Neuronal stem cell (in vitro differentiated cells): ENCODE measurements around the gene SLC25A42.

Source experiments
- DNase-seq: peaks from one replicate; pipeline ENCODE4 v3.0.0-alpha.2; 2013; ENCODE audit warnings: low spot score
- H2AFZ ChIP-seq: one replicate; pipeline ENCODE4 v1.6.1; 2013; ENCODE audit warnings: mild to moderate bottlenecking, low read length, inconsistent platforms
- H2AK5ac ChIP-seq: 2 replicates; pipeline ENCODE4 v1.6.1; 2013; ENCODE audit warnings: low read depth, mild to moderate bottlenecking, inconsistent platforms, low read length, moderate library complexity, mixed read lengths
- H2BK120ac ChIP-seq: 2 replicates; pipeline ENCODE4 v1.6.1; 2013; ENCODE audit warnings: low read depth, mild to moderate bottlenecking, inconsistent platforms, low read length, moderate library complexity, mixed read lengths
- H2BK12ac ChIP-seq: one replicate; pipeline ENCODE4 v1.6.1; 2013; ENCODE audit warnings: low read length, inconsistent platforms
- H2BK15ac ChIP-seq: 2 replicates; pipeline ENCODE4 v1.6.1; 2013; ENCODE audit warnings: mild to moderate bottlenecking, low read length, inconsistent platforms, mixed read lengths
- H2BK5ac ChIP-seq: one replicate; pipeline ENCODE4 v1.6.1; 2013; ENCODE audit warnings: inconsistent platforms, mild to moderate bottlenecking, low read length, moderate library complexity
- H3K14ac ChIP-seq: one replicate; pipeline ENCODE4 v1.6.1; 2013; ENCODE audit warnings: low read length, inconsistent platforms
- H3K18ac ChIP-seq: 2 replicates; pipeline ENCODE4 v1.6.1; 2013; ENCODE audit warnings: low read length, inconsistent platforms
- H3K23ac ChIP-seq: 2 replicates; pipeline ENCODE4 v1.6.1; 2013; ENCODE audit warnings: low read depth, mild to moderate bottlenecking, mixed read lengths, low read length, inconsistent platforms; ENCODE audit not compliant: poor library complexity
- H3K27ac ChIP-seq: replicated peaks from 3 replicates; pipeline ENCODE4 v1.5.1; 2013; ENCODE audit warnings: low read length, inconsistent platforms
- H3K27me3 ChIP-seq, 3 experiments: 2 replicates each; pipeline ENCODE4 v1.6.1; 2013; ENCODE audit warnings: low read length in 3 of 3, mild to moderate bottlenecking in 2 of 3, inconsistent platforms in 1 of 3, low read depth in 1 of 3, mixed read lengths in 1 of 3, moderate library complexity in 1 of 3; ENCODE audit not compliant: control insufficient read depth in 3 of 3, insufficient read depth in 3 of 3
- H3K36me3 ChIP-seq, 2 donors: replicated peaks in 1 of 2; 2 replicates each; pipeline ENCODE4 v1.6.1; 2013; ENCODE audit warnings: low read length in 2 of 2; ENCODE audit not compliant: control insufficient read depth in 2 of 2, insufficient read depth in 2 of 2
- H3K4ac ChIP-seq: 2 replicates; pipeline ENCODE4 v1.6.1; 2013; ENCODE audit warnings: inconsistent platforms, mild to moderate bottlenecking, low read length, moderate library complexity
- H3K4me1 ChIP-seq, 2 donors: 1 replicate in 1 of 2; 2 replicates in 1 of 2; pipeline ENCODE4 v1.6.1; 2013; ENCODE audit warnings: low read length in 2 of 2, low read depth in 1 of 2; ENCODE audit not compliant: control insufficient read depth in 2 of 2, insufficient read depth in 1 of 2
- H3K4me2 ChIP-seq: one replicate; pipeline ENCODE4 v1.6.1; 2013; ENCODE audit warnings: mild to moderate bottlenecking, low read length, inconsistent platforms; ENCODE audit not compliant: insufficient read depth, poor library complexity, severe bottlenecking
- H3K4me3 ChIP-seq, 2 donors: 2 replicates each; pipeline ENCODE4 v1.5.1; 2013; ENCODE audit warnings: low read length in 2 of 2, mild to moderate bottlenecking in 2 of 2, inconsistent platforms in 1 of 2, moderate library complexity in 1 of 2
- H3K79me1 ChIP-seq: one replicate; pipeline ENCODE4 v1.6.1; 2013; ENCODE audit warnings: low read depth, mild to moderate bottlenecking, inconsistent platforms, low read length, moderate library complexity
- H3K9ac ChIP-seq: one replicate; pipeline ENCODE4 v1.6.1; 2013; ENCODE audit warnings: mild to moderate bottlenecking, low read depth, low read length, inconsistent platforms; ENCODE audit not compliant: poor library complexity
- H3K9me3 ChIP-seq, 2 donors: replicated peaks in 1 of 2; 2 replicates each; pipeline versions ENCODE3 to v1.6.1; 2013; ENCODE audit warnings: low read length in 2 of 2, mild to moderate bottlenecking in 2 of 2, inconsistent platforms in 1 of 2, low read depth in 1 of 2, mixed read lengths in 1 of 2, moderate library complexity in 1 of 2; ENCODE audit not compliant: control insufficient read depth in 2 of 2, insufficient read depth in 1 of 2
- H4K8ac ChIP-seq: one replicate; pipeline ENCODE4 v1.6.1; 2013; ENCODE audit warnings: low read depth, mild to moderate bottlenecking, inconsistent platforms, low read length, moderate library complexity
- H4K91ac ChIP-seq: one replicate; pipeline ENCODE4 v1.6.1; 2013; ENCODE audit warnings: low read length, low read depth, mild to moderate bottlenecking, inconsistent platforms; ENCODE audit not compliant: poor library complexity
- WGBS, 2 donors: extraction: QIAGEN DNeasy Blood & Tissue Kit; methylation state at CpG; one replicate each; pipeline ENCODE4 v1.1.7; 2013; ENCODE audit warnings: missing lambda C conversion rate in 2 of 2, mixed read lengths in 1 of 2; ENCODE audit not compliant: insufficient read length in 2 of 2, insufficient replicate concordance in 1 of 2; ENCODE audit errors: extremely low coverage in 2 of 2; 5-methylcytosine and 5-hydroxymethylcytosine counted together

Gene SLC25A42

GRCh38 chr19:19077103-19077502 is 13.3 kb downstream of the SLC25A42 start:
- Histone ChIP-seq H3K9ac (no peak overlapping the region), H3K4me2 (no peak overlapping the region), H2BK12ac (no peak overlapping the region), H3K4ac (no peak overlapping the region), H3K18ac (no peak overlapping the region), H2BK15ac (no peak overlapping the region), H3K27me3 (peaks cover 0 to 11% (median 0%) of the 10 kb centered on the region in 3 experiments), H2AFZ (no peak overlapping the region), H2BK120ac (no peak overlapping the region), H3K36me3 (no peaks in the 10 kb centered on the region), H3K23ac (no peak overlapping the region), H3K79me1 (peaks cover 2% of the 10 kb centered on the region), H4K8ac (no peak overlapping the region), H4K91ac (no peak overlapping the region), H3K9me3 (peaks cover 0 to 2% of the 10 kb centered on the region in 2 donors), H3K14ac (no peak overlapping the region), H3K4me3 (no peak overlapping the region), H3K4me1 (peaks cover 0 to 5% of the 10 kb centered on the region in 2 donors), H3K27ac (no peak overlapping the region), H2BK5ac (no peak overlapping the region), H2AK5ac (no peak overlapping the region)
- DNase-seq: no peak
- no CpG with 5 or more reads among the region's 7 CpGs for WGBS, 2 donors

- H3K23ac ChIP-seq: no peak overlapping the region
- no peak overlapping the region for H2AK5ac ChIP-seq
- H2AFZ ChIP-seq: no peak overlapping the region
- no peak for DNase-seq
- H3K4me2 ChIP-seq: no peak overlapping the region
- H4K8ac ChIP-seq: no peak overlapping the region
- no peaks in the 10 kb centered on the region for H3K79me1 ChIP-seq
- H3K9ac ChIP-seq: no peak overlapping the region
- no peak overlapping the region for H3K4ac ChIP-seq
- no peaks in the 10 kb centered on the region for H3K9me3 ChIP-seq
- H3K14ac ChIP-seq: no peak overlapping the region
- no CpG with 5 or more reads among the region's 6 CpGs for WGBS, 2 donors
- no peak overlapping the region for H3K4me3 ChIP-seq
- H2BK5ac ChIP-seq: no peak overlapping the region
- H3K27ac ChIP-seq: no peak overlapping the region
- no peak overlapping the region for H4K91ac ChIP-seq
- H2BK12ac ChIP-seq: no peak overlapping the region
- H3K36me3 ChIP-seq: no peaks in the 10 kb centered on the region
- H3K18ac ChIP-seq: no peak overlapping the region
- H2BK15ac ChIP-seq: no peak overlapping the region
- H2BK120ac ChIP-seq: peak overlapping the region; percentile 19
- H3K4me1 ChIP-seq: peaks cover 0 to 2% of the 10 kb centered on the region in 2 donors
- H3K27me3 ChIP-seq: peaks cover 0 to 7% (median 0%) of the 10 kb centered on the region in 3 experiments
These were observed 15.0 kb downstream of the SLC25A42 start for GRCh38 chr19:19078801-19079200.

GRCh38 chr19:19079571-19079970 is 15.8 kb downstream of the SLC25A42 start:
- no peak overlapping the region for H2BK120ac ChIP-seq
- H3K4me2 ChIP-seq: no peak overlapping the region
- no peak overlapping the region for H2BK5ac ChIP-seq
- H3K23ac ChIP-seq: no peak overlapping the region
- H3K9ac ChIP-seq: no peak overlapping the region
- H2BK15ac ChIP-seq: no peak overlapping the region
- no peak overlapping the region for H4K8ac ChIP-seq
- no peak overlapping the region for H3K18ac ChIP-seq
- no peak overlapping the region for H4K91ac ChIP-seq
- WGBS, 2 donors: no CpG with 5 or more reads among the region's 1 CpG
- no peak overlapping the region for H3K27ac ChIP-seq
- peaks cover 0 to 6% (median 0%) of the 10 kb centered on the region in 3 experiments for H3K27me3 ChIP-seq
- H2AFZ ChIP-seq: no peak overlapping the region
- H2BK12ac ChIP-seq: no peak overlapping the region
- H2AK5ac ChIP-seq: no peak overlapping the region
- no peak overlapping the region for H3K4ac ChIP-seq
- no peak for DNase-seq
- no peaks in the 10 kb centered on the region for H3K36me3 ChIP-seq
- H3K4me1 ChIP-seq: no peaks in the 10 kb centered on the region
- no peaks in the 10 kb centered on the region for H3K9me3 ChIP-seq
- no peaks in the 10 kb centered on the region for H3K79me1 ChIP-seq
- H3K14ac ChIP-seq: no peak overlapping the region
- no peak overlapping the region for H3K4me3 ChIP-seq

GRCh38 chr19:19081642-19082151 is 17.9 kb downstream of the SLC25A42 start:
- Histone ChIP-seq H3K9ac (no peak overlapping the region), H2BK15ac (no peak overlapping the region), H3K27ac (no peak overlapping the region), H2AK5ac (no peak overlapping the region), H2BK5ac (no peak overlapping the region), H3K36me3 (no peaks in the 10 kb centered on the region), H2AFZ (no peak overlapping the region), H3K4ac (no peak overlapping the region), H3K14ac (no peak overlapping the region), H3K4me2 (no peak overlapping the region), H3K79me1 (no peaks in the 10 kb centered on the region), H3K9me3 (no peaks in the 10 kb centered on the region), H2BK120ac (no peak overlapping the region), H2BK12ac (no peak overlapping the region), H4K91ac (no peak overlapping the region), H4K8ac (no peak overlapping the region), H3K23ac (no peak overlapping the region), H3K4me1 (no peaks in the 10 kb centered on the region), H3K18ac (no peak overlapping the region), H3K27me3 (peaks cover 0 to 3% (median 0%) of the 10 kb centered on the region in 3 experiments), H3K4me3 (no peak overlapping the region)
- no CpG with 5 or more reads among the region's 16 CpGs for WGBS, 2 donors
- no peak for DNase-seq
